Testis (tissue), 3 donors: ENCODE data around the gene ING4. TPM values are rescaled to one million over a fixed set of nuclear protein-coding genes. Genes with fewer than 3 reads are reported as not detected.

Experiments used
- DNase-seq: peaks from one replicate; pipeline ENCODE4 v3.0.0-alpha.2; 2019
- H3K27ac ChIP-seq, 2 donors: fragments of 200-600 bp; sonication (generic); one replicate each; pipeline ENCODE4 v1.5.1; 2019
- H3K27me3 ChIP-seq: fragments of 200-600 bp; sonication (generic); one replicate; pipeline ENCODE4 v1.5.1; 2019
- H3K36me3 ChIP-seq: fragments of 200-600 bp; sonication (generic); one replicate; pipeline ENCODE4 v1.5.1; 2017; ENCODE audit warnings: low read depth; ENCODE audit errors: missing control alignments
- H3K4me1 ChIP-seq: fragments of 200-600 bp; sonication (generic); one replicate; pipeline ENCODE4 v1.5.1; 2019
- H3K4me3 ChIP-seq, 2 donors: fragments of 200-600 bp; sonication (generic); one replicate each; pipeline ENCODE4 v1.5.1; 2017 to 2019
- H3K9me3 ChIP-seq: fragments of 200-600 bp; sonication (generic); one replicate; pipeline ENCODE4 v1.5.1; 2017
- CTCF ChIP-seq, 3 experiments: fragments of 450-650 bp in 2 of 3; fragments of 200-600 bp in 1 of 3; sonication (generic) in 1 of 3; IDR thresholded peaks; one replicate each; pipeline ENCODE4 v1.5.1; 2016 to 2019; ENCODE audit warnings: antibody characterized with exemption in 3 of 3, mild to moderate bottlenecking in 2 of 3, moderate library complexity in 1 of 3
- POLR2A ChIP-seq: fragments of 450-650 bp; IDR thresholded peaks from one replicate; pipeline ENCODE4 v1.6.1; 2017; ENCODE audit warnings: antibody characterized with exemption, mild to moderate bottlenecking, moderate library complexity
- WGBS, 2 donors: methylation state at CpG; one replicate each; pipeline ENCODE4 v1.1.5; 2018; 5-methylcytosine and 5-hydroxymethylcytosine counted together
- intact Hi-C: fragments of 100-400 bp; cut with DNase I; formaldehyde crosslinking; loops from one replicate; pipeline ENCODE4 v1.15.1; 2023; ENCODE audit warnings: low total_unique reads
- polyA plus RNA-seq: library from polyadenylated mRNA; stranded (reverse); fragments of 350-450 nt; fragmentation: Illumina TruSeq; extraction: RNeasy Lipid Tissue Mini Kit (QIAGEN cat#74804); gene quantifications from one replicate; pipeline ENCODE4 v1.2.3, GENCODE V29; 2014; ENCODE audit warnings: low read depth, low replicate concordance; ENCODE audit not compliant: insufficient read depth
- total RNA-seq, 2 donors: library from RNA; depleted of rRNA; stranded (reverse); fragments of >200 nt; gene quantifications; one replicate each; pipeline ENCODE4 v1.2.3, GENCODE V29; 2016

The ING4 gene
- total and polyA plus RNA-seq, 3 donors from 2014 or later, result 48.1 to 63.0 (median 58.3) TPM

- no peaks in the 10 kb centered on the region for H3K36me3 ChIP-seq
- no peak for TF ChIP-seq CTCF (IDR thresholded peaks at IDR 0.05)
- no peak for TF ChIP-seq POLR2A
- no peaks in the 10 kb centered on the region for H3K27me3 ChIP-seq
- intact Hi-C loops, result no loop called here
- peak overlapping the region; percentile 68 to 91 for H3K4me3 ChIP-seq
- DNase-seq, result no peak
- no peaks in the 10 kb centered on the region for H3K9me3 ChIP-seq
- peaks cover 9% of the 10 kb centered on the region for H3K4me1 ChIP-seq
- H3K27ac ChIP-seq, result peak overlapping the region; percentile 47 to 64
- WGBS, 2 donors, result 1 to 2% methylated on average over 10 of the region's 10 CpGs
Measured at GRCh38 chr12:6662602-6662905, 365 bp downstream of the ING4 start.

GRCh38 chr12:6653987-6654386 is 8.9 kb downstream of the ING4 start:
- H3K9me3 ChIP-seq, result no peaks in the 10 kb centered on the region
- no peak overlapping the region for H3K27ac ChIP-seq
- no peaks in the 10 kb centered on the region for H3K36me3 ChIP-seq
- 91 to 96% methylated on average over 5 of the region's 5 CpGs for WGBS, 2 donors
- H3K4me3 ChIP-seq, result no peak overlapping the region
- intact Hi-C loops, result no loop called here
- H3K4me1 ChIP-seq, result no peaks in the 10 kb centered on the region
- H3K27me3 ChIP-seq, result no peaks in the 10 kb centered on the region
- TF ChIP-seq CTCF (IDR thresholded peaks at IDR 0.05) (no peak), POLR2A (no peak)
- DNase-seq, result no peak

GRCh38 chr12:6653342-6653741 is 9.6 kb downstream of the ING4 start:
- no peak for DNase-seq
- Histone ChIP-seq H3K27me3 (no peaks in the 10 kb centered on the region), H3K36me3 (no peaks in the 10 kb centered on the region), H3K4me1 (no peaks in the 10 kb centered on the region), H3K9me3 (no peaks in the 10 kb centered on the region), H3K27ac (no peak overlapping the region), H3K4me3 (no peak overlapping the region)
- no peak for TF ChIP-seq POLR2A
- TF ChIP-seq CTCF (IDR thresholded peaks at IDR 0.05), result no peak
- WGBS, 2 donors, result 100% methylated on average over 1 of the region's 1 CpG
- intact Hi-C loops, result no loop called here

- no peak for DNase-seq
- Histone ChIP-seq H3K4me1 (no peaks in the 10 kb centered on the region), H3K36me3 (no peaks in the 10 kb centered on the region), H3K27ac (no peak overlapping the region), H3K27me3 (no peaks in the 10 kb centered on the region), H3K4me3 (no peak overlapping the region), H3K9me3 (no peaks in the 10 kb centered on the region)
- WGBS, 2 donors, result 85 to 94% methylated on average over 12 of the region's 12 CpGs
- no peak for TF ChIP-seq CTCF (IDR thresholded peaks at IDR 0.05)
- TF ChIP-seq POLR2A, result no peak
- intact Hi-C loops, result no loop called here
Measured at GRCh38 chr12:6652391-6652790, 10.5 kb downstream of the ING4 start.

- intact Hi-C loops, result no loop called here
- H3K27me3 ChIP-seq, result no peaks in the 10 kb centered on the region
Measured at GRCh38 chr12:6650832-6651231, 12.1 kb downstream of the ING4 start.

More at GRCh38 chr12:6650832-6651231, 12.1 kb downstream of the ING4 start:
- WGBS, 2 donors, result 84 to 89% methylated on average over 8 of the region's 8 CpGs
- no peak for DNase-seq
- H3K4me1 ChIP-seq, result no peaks in the 10 kb centered on the region
- H3K27ac ChIP-seq, result no peak overlapping the region
- H3K4me3 ChIP-seq, result no peak overlapping the region
- H3K36me3 ChIP-seq, result no peaks in the 10 kb centered on the region
- TF ChIP-seq POLR2A (no peak), CTCF (IDR thresholded peaks at IDR 0.05) (no peak)
- H3K9me3 ChIP-seq, result no peaks in the 10 kb centered on the region
